ENCODE measurements around the gene FAM83E. TPM values are rescaled to one million over a fixed set of nuclear protein-coding genes. Genes with fewer than 3 reads are reported as not detected.

Gene FAM83E
- total and polyA plus RNA-seq, 10 of the 15 experiments (the other 5 are each of a cell fraction or from before 2014, with no cell fraction given) = 0.14 to 2.5 (median 0.33) TPM; not detected in 4

GRCh38 chr19:48618278-48618915 is 3.5 kb upstream of the FAM83E start:
- BruUV-seq (replicated peaks) = TSS peak; percentile 84
- DNase-seq (ENCODE audit: low read depth, low spot score) = no peak
- peaks cover 15% of the 10 kb centered on the region for H4K20me1 ChIP-seq (ENCODE audit: control insufficient read depth, insufficient read depth)
- H3K4me2 ChIP-seq (ENCODE audit: control insufficient read depth, insufficient read depth) = peak overlapping the region; percentile 88
- in situ Hi-C loops (cut with MboI) = no loop called here
- ChIA-PET POLR2A (interaction anchor here (0.6 to 6.6 kb wide), 7 partner anchors 10 to 1356 kb away, joined by 3 to 62 read pairs (median 5); partner anchors contain the start of genes CA11, GYS1 and RUVBL2), CTCF (interaction anchor here (1.2 to 1.8 kb wide), 5 partner anchors 10 to 129 kb away, joined by 3 to 8 read pairs (median 6); partner anchors contain the start of gene CA11), RAD21 (ENCODE audit: unreplicated experiment) (interaction anchor here (0.6 to 1.6 kb wide), 6 partner anchors 9 to 710 kb away, joined by 3 to 15 read pairs (median 6); no protein-coding TSS in a partner anchor), SMC1A (ENCODE audit: uncharacterized antibody, unreplicated experiment) (interaction anchor here (1.0 to 1.7 kb wide), 3 partner anchors 15 to 34 kb away, joined by 3 to 4 read pairs (median 3); no protein-coding TSS in a partner anchor)
- no peaks in the 10 kb centered on the region for H3K9me3 ChIP-seq (replicated peaks; ENCODE audit: control insufficient read depth, insufficient read depth, low read length)
- TF ChIP-seq GATAD2B (conservative IDR thresholded peaks at IDR 0.05; ENCODE audit: low read depth) (0 out of 2 replicates have a peak, but pooled peaks have one; percentile 13), RELB (IDR thresholded peaks at IDR 0.05; ENCODE audit: low read depth) (no peak), LARP7 (IDR thresholded peaks at IDR 0.05) (0 out of 2 replicates have a peak, but pooled peaks have one; percentile 18), WRNIP1 (IDR thresholded peaks at IDR 0.05; ENCODE audit: borderline replicate concordance, low read depth, low read length) (0 out of 2 replicates have a peak, but pooled peaks have one; percentile 28), CHD1 (IDR thresholded peaks at IDR 0.05; ENCODE audit: low read depth, low read length) (0 out of 2 replicates have a peak, but pooled peaks have one; percentile 15)
- H3K27me3 ChIP-seq (replicated peaks in 1 of 2; ENCODE audit: control insufficient read depth in 2 of 2, insufficient read depth in 2 of 2, low read length in 1 of 2) = no peaks in the 10 kb centered on the region
- peak overlapping the region; percentile 93 for H3K4me3 ChIP-seq
- peaks cover 25 to 32% of the 10 kb centered on the region in 2 experiments for H3K36me3 ChIP-seq (ENCODE audit: control insufficient read depth in 2 of 2, insufficient read depth in 2 of 2, low read length in 1 of 2)
- intact Hi-C loops (cut with micrococcal nuclease; ENCODE audit: unreplicated experiment) = no loop called here
- H3K79me2 ChIP-seq (ENCODE audit: control insufficient read depth, insufficient read depth, low read length) = peaks cover 51% of the 10 kb centered on the region
- ATAC-seq = no peak
- peaks cover 22% of the 10 kb centered on the region for H3K4me1 ChIP-seq (ENCODE audit: control insufficient read depth, insufficient read depth, low read length)
- peak overlapping the region; percentile 95 for H3K27ac ChIP-seq (ENCODE audit: control insufficient read depth, insufficient read depth)
- H2AFZ ChIP-seq (ENCODE audit: control insufficient read depth, low read depth, low read length) = no peak overlapping the region
- FAIRE-seq = no peak
- H3K9ac ChIP-seq (ENCODE audit: control insufficient read depth, insufficient read depth, low read length) = peak overlapping the region; percentile 99
- WGBS (ENCODE audit: insufficient coverage, insufficient replicate concordance, low lambda C conversion rate, missing lambda C conversion rate) = 1% methylated on average over 18 of the region's 18 CpGs

Data from GM12878 (cell line).